DND-41 (cell line): Measurements from ENCODE around the gene ZNF428.

Experiments used
- ATAC-seq: fragments of 200-7000 bp; cut with Tn5 transposase; 3 replicates; pipeline ENCODE4 v1.9.1; 2021; ENCODE audit warnings: low read depth; ENCODE audit not compliant: insufficient read depth
- DNase-seq: peaks from one replicate; pipeline ENCODE4 v3.0.0-alpha.2; 2020
- H2AFZ ChIP-seq: 2 replicates; pipeline ENCODE4 v1.6.0; 2012; ENCODE audit warnings: low read depth, low read length
- H3K27ac ChIP-seq: 2 replicates; pipeline ENCODE4 v1.5.1; 2012; ENCODE audit warnings: low read length, inconsistent platforms
- H3K27me3 ChIP-seq: fragments of 200-600 bp; sonication (generic); 2 replicates; pipeline ENCODE4 v1.6.0; 2012; ENCODE audit warnings: low read length, mild to moderate bottlenecking, inconsistent platforms; ENCODE audit not compliant: insufficient read depth, poor library complexity
- H3K36me3 ChIP-seq: 2 replicates; pipeline ENCODE4 v1.5.1; 2012; ENCODE audit warnings: low read length, inconsistent platforms; ENCODE audit not compliant: insufficient read depth
- H3K4me1 ChIP-seq: 2 replicates; pipeline ENCODE4 v1.5.1; 2012; ENCODE audit warnings: mild to moderate bottlenecking, low read length; ENCODE audit not compliant: insufficient read depth
- H3K4me2 ChIP-seq: 2 replicates; pipeline ENCODE4 v1.6.0; 2012; ENCODE audit warnings: mild to moderate bottlenecking, moderate library complexity, low read length, inconsistent platforms; ENCODE audit not compliant: insufficient read depth
- H3K4me3 ChIP-seq, 2 experiments: fragments of 200-600 bp in 1 of 2; shearing (Covaris generic) in 1 of 2; 2 replicates each; pipeline ENCODE4 v1.5.1; 2012 to 2016; ENCODE audit warnings: inconsistent platforms in 2 of 2, low read length in 2 of 2, mild to moderate bottlenecking in 2 of 2, low read depth in 1 of 2, moderate library complexity in 1 of 2
- H3K79me2 ChIP-seq: 2 replicates; pipeline ENCODE4 v1.6.0; 2012; ENCODE audit warnings: low read length, inconsistent platforms; ENCODE audit not compliant: insufficient read depth
- H3K9ac ChIP-seq: 2 replicates; pipeline ENCODE4 v1.6.0; 2012; ENCODE audit warnings: low read depth, mild to moderate bottlenecking, inconsistent platforms, low read length, moderate library complexity
- H3K9me3 ChIP-seq: 2 replicates; pipeline ENCODE4 v1.5.1; 2012; ENCODE audit warnings: low read length, moderate library complexity, mild to moderate bottlenecking, inconsistent platforms; ENCODE audit not compliant: insufficient read depth, severe bottlenecking
- H4K20me1 ChIP-seq: 2 replicates; pipeline ENCODE4 v1.6.0; 2012; ENCODE audit warnings: low read length; ENCODE audit not compliant: insufficient read depth
- CTCF ChIP-seq: IDR thresholded peaks from 2 replicates; pipeline ENCODE4 v1.5.1; 2012; ENCODE audit warnings: borderline replicate concordance, low read length, moderate library complexity, mild to moderate bottlenecking; ENCODE audit not compliant: poor library complexity, severe bottlenecking; ENCODE audit errors: extremely low read depth
- EZH2 ChIP-seq: IDR thresholded peaks from 3 replicates; pipeline ENCODE4 v1.6.1; 2012; ENCODE audit warnings: borderline replicate concordance, low read depth, mild to moderate bottlenecking, moderate library complexity, low read length, inconsistent platforms; ENCODE audit not compliant: severe bottlenecking

Gene ZNF428

GRCh38 chr19:43649514-43649913 lies 30.1 kb upstream of the ZNF428 start:
- TF ChIP-seq EZH2 (no peak), CTCF (no peak)
- no peak for DNase-seq

DNA sequence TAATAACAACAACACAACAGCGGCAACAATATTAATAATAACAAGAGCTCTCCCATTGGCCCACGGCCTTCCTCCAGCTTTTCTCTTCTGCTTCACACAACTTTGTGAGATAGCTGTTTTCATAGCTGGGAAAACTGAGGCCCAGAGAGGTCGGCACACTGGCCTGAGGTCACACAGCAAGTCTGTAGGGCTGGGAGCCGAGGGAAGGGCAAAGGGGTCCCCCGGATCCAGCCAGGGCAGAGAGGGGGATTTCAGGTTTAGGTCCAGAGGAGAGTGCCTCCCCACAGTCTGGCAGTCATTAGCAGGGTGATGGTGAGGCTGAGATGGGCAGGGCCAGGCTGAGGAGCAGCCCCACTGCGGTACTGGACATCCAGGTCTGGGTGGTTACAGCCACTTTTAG lies 29.2 kb upstream of the ZNF428 start:
- Histone ChIP-seq H4K20me1 (no peaks in the 10 kb centered on the region), H3K27me3 (no peaks in the 10 kb centered on the region), H3K9ac (no peak overlapping the region), H3K4me2 (no peak overlapping the region), H2AFZ (no peak overlapping the region), H3K36me3 (peaks cover 27% of the 10 kb centered on the region), H3K79me2 (no peaks in the 10 kb centered on the region), H3K9me3 (no peaks in the 10 kb centered on the region), H3K27ac (no peak overlapping the region), H3K4me1 (no peaks in the 10 kb centered on the region), H3K4me3 (no peak overlapping the region)
- TF ChIP-seq CTCF (no peak), EZH2 (no peak)
- ATAC-seq (no peak), DNase-seq (no peak)

More at GRCh38 chr19:43649514-43649913, 30.1 kb upstream of the ZNF428 start:
- Histone ChIP-seq H3K79me2 (no peaks in the 10 kb centered on the region), H3K4me1 (no peaks in the 10 kb centered on the region), H3K9ac (no peak overlapping the region), H3K9me3 (no peaks in the 10 kb centered on the region), H2AFZ (no peak overlapping the region), H3K4me2 (no peak overlapping the region), H3K36me3 (peaks cover 30% of the 10 kb centered on the region), H3K27me3 (no peaks in the 10 kb centered on the region), H3K27ac (no peak overlapping the region), H3K4me3 (no peak overlapping the region), H4K20me1 (no peaks in the 10 kb centered on the region)
- no peak for ATAC-seq

DNA sequence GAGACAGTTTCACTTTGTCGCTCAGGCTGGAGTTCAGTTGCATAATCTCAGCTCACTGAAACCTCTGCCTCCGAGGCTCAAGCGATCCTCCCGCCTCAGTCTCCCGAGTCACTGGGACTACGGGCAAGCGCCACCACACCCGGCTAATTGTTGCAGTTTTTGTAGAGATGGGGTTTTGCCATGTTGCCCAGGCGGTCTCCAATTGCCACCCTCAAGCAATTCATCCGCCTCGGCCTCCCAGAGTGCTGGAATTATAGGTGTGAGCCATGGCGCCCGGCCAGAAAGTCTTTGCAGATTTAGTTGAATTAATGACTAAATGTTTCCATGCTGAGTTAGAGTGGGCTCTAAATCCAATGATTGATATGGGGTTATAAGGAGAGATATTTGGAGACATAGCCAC lies 24.8 kb upstream of the ZNF428 start:
- Histone ChIP-seq H3K4me1 (peaks cover 9% of the 10 kb centered on the region), H3K36me3 (peaks cover 12% of the 10 kb centered on the region), H3K9me3 (no peaks in the 10 kb centered on the region), H3K27ac (no peak overlapping the region), H4K20me1 (no peaks in the 10 kb centered on the region), H3K4me2 (no peak overlapping the region), H3K79me2 (no peaks in the 10 kb centered on the region), H2AFZ (no peak overlapping the region), H3K4me3 (no peak overlapping the region), H3K27me3 (peaks cover 7% of the 10 kb centered on the region), H3K9ac (no peak overlapping the region)
- DNase-seq (no peak), ATAC-seq (no peak)
- no peak for TF ChIP-seq CTCF
- no peak for TF ChIP-seq EZH2

DNA sequence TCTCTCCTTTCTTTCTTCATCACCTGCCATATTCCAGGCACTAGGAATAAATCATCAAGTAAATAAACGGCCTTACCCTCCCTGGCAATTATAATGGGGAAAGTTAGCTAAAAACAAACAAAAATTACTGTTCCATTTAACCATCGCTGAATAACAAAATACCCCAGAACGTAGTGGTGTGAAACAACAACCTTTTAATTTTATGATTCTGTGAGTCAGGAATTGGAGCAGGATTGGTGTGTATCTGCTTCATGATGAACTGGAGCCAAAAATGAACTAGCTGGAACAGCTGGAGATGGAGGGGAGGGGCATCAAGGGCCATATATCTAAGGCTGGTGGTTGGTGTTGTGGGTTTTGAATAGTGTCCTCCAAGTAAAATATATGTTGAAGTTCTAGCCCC lies 23.9 kb upstream of the ZNF428 start:
- H3K9me3 ChIP-seq = no peaks in the 10 kb centered on the region
- no peak overlapping the region for H2AFZ ChIP-seq
- TF ChIP-seq EZH2 = no peak
- TF ChIP-seq CTCF = no peak
- peaks cover 18% of the 10 kb centered on the region for H3K4me1 ChIP-seq
- no peak overlapping the region for H3K4me2 ChIP-seq
- peaks cover 4% of the 10 kb centered on the region; the same call in 1 of the 2 replicates for H4K20me1 ChIP-seq
- no peaks in the 10 kb centered on the region for H3K79me2 ChIP-seq
- H3K27ac ChIP-seq = no peak overlapping the region
- H3K4me3 ChIP-seq = no peak overlapping the region
- H3K27me3 ChIP-seq = peaks cover 15% of the 10 kb centered on the region
- ATAC-seq = no peak
- DNase-seq = no peak
- H3K9ac ChIP-seq = no peak overlapping the region
- peaks cover 5% of the 10 kb centered on the region for H3K36me3 ChIP-seq
